Esophagus mucosa (tissue), 1 donor: Measurements from ENCODE around the gene KLC3. TPM values are rescaled to one million over a fixed set of nuclear protein-coding genes. Genes with fewer than 3 reads are reported as not detected.
"Not testable (repeated sequence)": the region's sequence is repeated elsewhere in the genome, so short reads cannot be mapped to it uniquely, and the experiment has no call there.

Source experiments
- ATAC-seq: fragments of 200-7000 bp; cut with Tn5 transposase; one replicate; pipeline ENCODE4 v1.9.1; 2020
- total RNA-seq: library from RNA; stranded (reverse); gene quantifications from one replicate; pipeline ENCODE4 v1.2.4, GENCODE V29; 2023
- donor health status: DM: yes; HTN: yes; CAD: no.

The KLC3 gene
- total RNA-seq, result 17.5 TPM

DNA sequence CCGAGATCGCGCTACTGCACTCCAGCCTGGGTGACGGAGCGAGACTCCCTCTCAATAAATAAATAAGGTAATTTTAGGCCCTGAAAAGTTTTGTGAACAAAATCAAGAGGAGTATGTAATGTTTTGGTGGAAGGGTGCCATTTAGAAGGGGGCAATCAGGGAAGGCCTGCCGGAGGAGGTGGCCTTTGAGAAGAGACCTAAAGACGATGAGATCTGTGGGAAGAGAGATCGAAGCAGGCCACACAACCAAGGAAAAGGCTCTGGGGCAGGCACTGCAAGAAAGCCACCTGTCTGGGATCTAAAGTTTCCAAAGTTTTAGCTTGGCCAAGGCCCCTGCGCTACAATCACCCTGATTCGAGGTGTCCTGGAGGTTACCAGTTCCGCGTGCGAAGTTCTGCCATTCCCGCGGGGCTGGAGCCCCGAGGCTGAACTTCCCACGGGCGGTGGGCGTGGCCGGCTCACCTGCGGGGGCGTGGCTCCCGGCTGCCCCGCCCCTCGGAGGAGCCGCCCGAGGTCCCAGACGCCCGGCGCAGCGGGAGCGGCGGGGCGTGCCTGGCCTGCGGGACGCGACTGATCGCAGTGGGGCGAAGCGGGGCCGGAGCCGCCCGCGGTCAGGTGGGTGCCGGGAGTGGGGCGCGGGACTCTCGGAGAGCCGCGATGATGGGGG is at the start of gene KLC3:
Gene KLC3 (plus strand): TSS at position 519 of the 667 bp plus-strand sequence. CDS start 4,792 bp downstream, outside the sequence.
- peak; percentile 63 for ATAC-seq

DNA sequence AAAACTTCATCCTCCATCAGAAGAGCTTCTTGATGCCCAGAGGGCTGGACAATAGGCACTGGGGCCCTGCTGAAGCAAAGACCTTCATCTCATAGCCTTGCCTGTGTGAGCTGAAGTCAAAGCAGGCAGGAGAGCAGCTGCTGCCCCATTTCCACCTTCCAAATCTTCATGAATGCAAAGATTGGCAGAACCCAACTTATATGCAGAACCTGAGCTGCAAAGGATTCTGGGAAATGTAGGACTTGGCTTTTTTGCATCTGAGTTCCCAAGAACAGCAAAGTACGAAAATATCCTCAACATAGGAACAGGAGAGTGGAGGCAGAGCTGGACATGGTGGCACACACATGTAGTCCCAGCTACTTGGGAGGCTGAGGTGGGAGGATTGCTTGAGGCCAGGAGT is 48.7 kb upstream of the KLC3 start:
- no peak for ATAC-seq

GRCh38 chr19:45293682-45294081 is 46.9 kb upstream of the KLC3 start:
- ATAC-seq, result peak; percentile 64

DNA sequence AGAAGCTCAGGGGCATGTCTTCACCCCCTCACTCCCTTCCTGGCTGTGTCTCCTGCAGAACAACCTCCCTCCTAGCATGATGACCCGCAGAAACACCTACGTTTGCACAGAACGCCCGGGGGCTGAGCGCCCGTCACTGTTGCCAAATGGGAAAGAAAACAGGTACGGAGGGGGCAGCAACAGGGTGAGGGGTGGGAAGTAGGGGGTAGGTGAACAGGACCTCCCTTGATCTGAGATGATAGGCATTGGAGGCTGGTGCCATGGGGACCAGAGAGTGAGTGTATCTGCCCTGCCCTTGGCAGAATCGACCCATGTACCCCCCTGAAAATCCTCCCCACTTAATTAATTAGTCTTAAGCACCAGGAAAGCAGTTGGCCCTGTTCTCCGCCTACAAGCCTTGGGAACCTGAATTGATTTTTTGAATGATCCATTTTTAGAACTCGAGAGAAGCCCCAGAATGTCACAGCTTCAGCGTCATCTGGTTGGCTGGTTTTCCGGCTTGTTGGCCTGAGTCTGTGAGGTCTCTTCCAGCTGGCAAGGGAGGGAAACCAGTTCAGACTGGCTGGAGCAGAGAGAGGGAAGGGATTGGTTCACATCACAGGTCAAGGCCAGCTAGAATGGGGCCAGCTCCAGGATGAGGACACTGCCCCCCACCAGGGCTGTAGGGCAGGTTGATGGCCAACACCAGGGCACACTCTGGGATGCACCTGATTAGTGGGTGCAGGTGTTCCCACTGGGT is 46.1 kb upstream of the KLC3 start:
- no peak for ATAC-seq

GRCh38 chr19:45295873-45296272 is 44.7 kb upstream of the KLC3 start:
- ATAC-seq, result no peak

DNA sequence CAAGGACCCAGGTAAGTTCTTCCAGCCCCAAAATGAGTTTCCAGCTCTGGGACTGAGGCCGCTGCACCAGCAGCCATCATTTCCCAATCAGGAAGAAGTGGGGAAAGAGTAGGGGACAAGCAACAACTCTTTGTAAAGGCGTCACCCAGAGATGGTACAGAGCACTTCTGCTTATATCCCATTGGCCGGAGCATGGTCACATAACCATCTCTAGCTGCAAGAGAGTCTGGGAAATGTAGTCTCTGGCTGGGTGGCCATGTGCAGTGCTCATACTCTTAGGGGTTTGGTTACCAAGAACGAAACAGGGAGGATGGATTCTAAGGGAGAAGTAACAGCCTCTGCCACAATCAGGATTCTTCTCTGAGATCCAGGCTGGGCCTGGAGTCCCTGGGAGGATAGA is 44.2 kb upstream of the KLC3 start:
- no peak for ATAC-seq

- no peak for ATAC-seq
These were observed 42.9 kb upstream of the KLC3 start for GRCh38 chr19:45297674-45298073.

- ATAC-seq, result no peak
These were observed 42.3 kb upstream of the KLC3 start for GRCh38 chr19:45298264-45298663.

GRCh38 chr19:45299719-45300118 is 40.8 kb upstream of the KLC3 start:
- no peak for ATAC-seq

GRCh38 chr19:45302416-45302815 is 38.1 kb upstream of the KLC3 start:
- no peak for ATAC-seq

DNA sequence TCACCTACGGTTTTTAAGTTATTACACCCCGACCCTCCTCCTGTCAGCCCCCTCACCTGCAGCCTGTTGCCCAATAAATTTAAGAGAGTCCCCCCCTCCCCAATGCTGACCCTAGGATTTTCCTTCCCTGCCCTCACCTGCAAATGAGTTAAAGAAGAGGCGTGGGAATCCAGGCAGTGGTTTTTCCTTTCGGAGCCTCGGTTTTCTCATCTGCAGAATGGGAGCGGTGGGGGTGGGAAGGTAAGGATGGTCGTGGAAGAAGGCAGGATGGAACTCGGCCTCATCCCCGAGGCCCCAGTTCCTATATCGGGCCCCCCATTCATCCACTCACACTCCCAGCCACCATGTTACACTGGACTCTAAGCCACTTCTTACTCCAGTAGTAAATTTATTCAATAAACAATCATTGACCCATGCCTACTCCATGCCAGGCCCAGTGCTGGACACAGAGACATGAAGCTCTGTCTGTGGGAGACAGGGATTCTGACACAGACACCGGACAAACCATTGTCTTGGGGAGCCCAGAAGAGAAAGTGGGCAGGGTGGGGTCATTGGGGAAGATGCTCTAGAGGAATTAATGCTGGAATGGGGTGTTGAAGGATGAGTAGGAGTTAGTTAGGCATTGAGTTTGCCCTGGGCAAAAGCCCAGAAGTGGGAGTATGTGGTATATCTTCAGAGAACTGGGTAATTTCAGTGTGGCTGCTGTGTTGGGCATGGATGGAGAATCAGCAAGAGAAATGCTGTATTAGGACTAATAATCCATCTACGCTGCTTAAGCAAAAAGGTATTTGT is 37.1 kb upstream of the KLC3 start:
- no peak for ATAC-seq

- ATAC-seq, result no peak
These were observed 36.2 kb upstream of the KLC3 start for GRCh38 chr19:45304141-45304926.

DNA sequence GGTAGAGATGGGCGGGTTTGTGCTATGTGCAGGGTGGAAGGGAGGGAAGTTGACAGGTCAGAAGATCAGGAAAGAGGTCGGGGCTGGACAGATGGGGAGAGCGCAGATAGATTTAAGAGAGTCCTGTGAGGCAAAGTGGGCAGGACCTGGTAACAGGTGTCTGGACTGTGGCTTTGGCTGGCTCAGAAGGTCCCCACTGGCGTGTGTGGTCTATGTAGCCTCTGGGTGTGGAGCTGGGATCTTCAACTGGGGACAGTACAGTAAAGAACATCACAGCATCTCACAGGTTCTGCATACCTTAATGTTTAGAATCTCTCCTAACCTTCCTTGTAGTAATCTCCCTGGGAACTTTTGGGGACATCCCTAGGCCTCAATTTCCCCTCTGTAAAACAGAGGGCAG is 35.5 kb upstream of the KLC3 start:
- ATAC-seq, result no peak

- no peak for ATAC-seq
These were observed 35.1 kb upstream of the KLC3 start for GRCh38 chr19:45305421-45305820.

DNA sequence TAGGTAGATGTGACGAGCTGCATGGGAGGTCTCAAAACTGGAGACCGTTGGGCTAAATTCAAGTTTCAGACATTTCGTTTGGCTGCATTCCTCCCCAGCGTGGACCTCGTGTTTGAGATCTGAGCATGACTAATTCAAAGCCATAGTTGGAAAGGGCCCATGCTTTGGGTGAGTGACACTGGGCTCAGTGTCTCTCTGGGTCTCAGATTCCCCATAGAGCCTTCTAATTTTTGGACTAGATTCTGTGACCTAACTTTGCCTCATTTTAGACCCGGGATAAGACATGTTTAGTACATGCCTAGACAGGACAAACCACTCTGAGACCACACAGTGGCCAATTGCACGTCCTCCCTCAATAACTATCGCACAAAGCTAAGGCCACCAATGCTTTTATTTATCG is 34.5 kb upstream of the KLC3 start:
- ATAC-seq, result peak; percentile 33

DNA sequence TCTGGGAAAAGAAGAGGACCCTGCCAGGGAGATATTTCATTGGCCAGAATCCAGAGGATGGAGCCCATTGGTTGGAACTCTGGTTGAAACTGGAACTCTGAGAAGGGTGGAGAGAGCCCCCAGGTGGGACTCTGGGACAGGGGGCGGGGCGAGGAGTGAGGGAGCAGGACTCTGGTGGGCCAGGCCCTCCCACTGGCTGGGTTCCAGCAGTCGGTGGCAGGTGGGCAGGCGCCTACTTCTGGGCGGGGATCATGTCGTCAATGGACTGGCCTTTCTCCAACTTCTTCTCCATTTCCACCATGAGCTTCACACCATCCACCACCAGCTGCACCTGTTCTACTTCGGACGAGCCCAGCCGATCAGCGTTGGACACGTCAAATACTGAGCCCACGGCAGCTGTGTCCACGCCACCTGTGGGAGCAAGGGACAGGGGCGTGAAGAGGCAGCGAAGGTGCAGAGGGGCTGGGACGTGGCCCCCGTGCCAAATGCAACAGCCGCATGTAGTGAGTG is 34.0 kb upstream of the KLC3 start:
- no peak for ATAC-seq

DNA sequence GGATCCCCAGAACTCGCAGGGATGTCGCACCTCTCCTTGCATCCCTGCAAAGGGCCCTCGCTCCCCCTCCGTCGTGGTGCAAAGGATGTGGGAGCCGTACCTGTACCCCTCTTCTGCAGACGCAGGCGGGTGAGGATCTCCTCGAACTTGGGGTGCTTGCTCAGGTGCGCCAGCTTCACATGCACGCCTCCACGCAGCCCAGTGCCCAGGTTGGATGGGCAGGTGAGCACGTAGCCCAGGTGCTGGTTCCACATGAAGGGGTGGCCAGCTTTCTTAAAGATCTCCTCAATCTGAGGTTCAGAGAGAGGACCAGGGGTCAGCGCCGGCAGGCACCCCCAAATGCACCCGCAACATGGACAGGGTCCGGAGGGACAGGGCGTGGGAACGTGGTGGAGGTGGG is 33.2 kb upstream of the KLC3 start:
- ATAC-seq, result no peak

DNA sequence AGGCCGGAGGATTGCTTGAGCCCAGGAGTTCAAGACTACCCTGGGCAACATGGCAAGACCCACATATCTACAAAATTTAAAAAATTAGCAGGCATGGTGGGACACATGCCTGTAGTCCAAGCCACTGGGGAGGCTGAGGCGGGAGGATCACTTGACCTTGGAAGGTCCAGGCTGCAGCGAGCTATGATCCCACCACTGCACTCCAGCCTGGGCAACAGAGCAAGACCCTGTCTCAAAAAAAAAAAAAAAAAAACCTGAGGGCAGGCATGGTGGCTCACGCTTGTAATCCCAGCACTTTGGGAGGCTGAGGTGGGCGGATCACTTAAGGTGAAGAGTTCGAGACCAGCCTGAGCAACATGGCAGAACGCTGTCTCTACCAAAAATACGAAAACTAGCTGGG is 31.2 kb upstream of the KLC3 start:
- not testable (repeated sequence) for ATAC-seq

GRCh38 chr19:45311621-45312020 is 28.9 kb upstream of the KLC3 start:
- peak; percentile 18 for ATAC-seq

- not testable (repeated sequence) for ATAC-seq
These were observed 28.3 kb upstream of the KLC3 start for GRCh38 chr19:45312285-45312684.

GRCh38 chr19:45314708-45315245 is 25.8 kb upstream of the KLC3 start:
- peak; percentile 21 for ATAC-seq

DNA sequence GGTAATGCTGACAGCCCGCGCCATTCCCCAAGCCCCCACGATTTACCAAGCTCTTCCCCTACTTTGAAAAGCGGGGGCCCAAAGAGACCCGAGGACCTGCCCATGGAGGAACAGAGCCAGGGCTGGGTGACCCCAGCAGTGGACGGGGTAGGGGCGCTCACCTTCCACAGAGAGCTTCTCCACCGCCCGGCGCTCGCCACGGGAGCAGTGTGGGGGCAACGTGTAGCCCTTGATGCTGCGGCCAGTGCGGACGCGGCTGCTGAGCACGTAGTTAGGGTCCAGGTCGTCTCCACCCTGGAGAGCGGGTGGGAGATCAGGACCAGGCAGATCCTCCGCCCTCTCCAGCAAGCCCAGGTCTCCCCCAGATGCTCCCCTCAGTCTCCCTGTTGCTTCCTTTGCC is 25.2 kb upstream of the KLC3 start:
- ATAC-seq, result peak; percentile 41
